Measurements from ENCODE around the gene PARP2. TPM values are rescaled to one million over a fixed set of nuclear protein-coding genes. Genes with fewer than 3 reads are reported as not detected.

PARP2 gene
- total and polyA plus RNA-seq, 9 of the 15 experiments (the other 6 are each of a cell fraction or from before 2014, with no cell fraction given), result 19.7 to 50.5 (median 29.9) TPM

- TF ChIP-seq NKRF (IDR thresholded peaks at IDR 0.05; ENCODE audit: borderline replicate concordance), result peak; percentile 89; the same call in 1 of the 2 replicates
- no peak for TF ChIP-seq ZNF76 (CRISPR knock-in tag; IDR thresholded peaks at IDR 0.05; ENCODE audit: borderline replicate concordance)
- no peak for TF ChIP-seq NR3C1 (CRISPR knock-in tag; IDR thresholded peaks at IDR 0.05)
- no peak for TF ChIP-seq DNMT1 (IDR thresholded peaks at IDR 0.05)
- TF ChIP-seq PURB (CRISPR knock-in tag; IDR thresholded peaks at IDR 0.05; ENCODE audit: low read depth), result no peak
- no peak for TF ChIP-seq ZBTB17 (CRISPR knock-in tag; IDR thresholded peaks at IDR 0.05)
- TF ChIP-seq ZNF318 (IDR thresholded peaks at IDR 0.05; ENCODE audit: borderline replicate concordance in 1 of 2, low read depth in 1 of 2), result no peak
- TF ChIP-seq CTCFL (IDR thresholded peaks at IDR 0.05; ENCODE audit: borderline replicate concordance, insufficient read depth, low read depth, low read length, poor library complexity, severe bottlenecking), result peak; percentile 74
- TF ChIP-seq FUS (optimal IDR thresholded peaks at IDR 0.05; ENCODE audit: low read depth, low read length), result no peak
- TF ChIP-seq FOXJ2 (tag; IDR thresholded peaks at IDR 0.05), result no peak
- no peak for TF ChIP-seq ZNF695 (CRISPR knock-in tag; IDR thresholded peaks at IDR 0.05)
- no peak for TF ChIP-seq NR0B1 (IDR thresholded peaks at IDR 0.05; ENCODE audit: partially characterized antibody)
Measured at GRCh38 chr14:20305265-20306078, 38.0 kb upstream of the PARP2 start, which contains the start of gene TTC5 (continued).

All from K562 (cell line).